Heart left ventricle (tissue), 16 donors: ENCODE measurements around the gene APCDD1. TPM values are rescaled to one million over a fixed set of nuclear protein-coding genes. Genes with fewer than 3 reads are reported as not detected.
"Not testable (repeated sequence)": the region's sequence is repeated elsewhere in the genome, so short reads cannot be mapped to it uniquely, and the experiment has no call there.

Experiments used
- ATAC-seq, 4 donors: fragments of 200-7000 bp; cut with Tn5 transposase; one replicate each; pipeline ENCODE4 v1.9.1; 2020 to 2022; ENCODE audit warnings: moderate library complexity in 4 of 4, mild to moderate bottlenecking in 3 of 4, moderate number of reproducible peaks in 1 of 4
- DNase-seq, 5 donors: peaks; one replicate each; pipeline ENCODE4 v3.0.0-alpha.2; 2020
- H3K27ac ChIP-seq, 12 donors: fragments of 200-600 bp; sonication (generic) in 4 of 12; one replicate each; pipeline versions ENCODE4 v1.5.0 to v1.8.0; 2016 to 2022; ENCODE audit warnings: mild to moderate bottlenecking in 2 of 12
- H3K27me3 ChIP-seq, 9 donors: fragments of 200-600 bp; sonication (generic) in 2 of 9; one replicate each; pipeline versions ENCODE4 v1.5.1 to v1.8.0; 2016 to 2022; ENCODE audit warnings: mild to moderate bottlenecking in 3 of 9
- H3K36me3 ChIP-seq, 9 donors: fragments of 200-600 bp; sonication (generic) in 2 of 9; one replicate each; pipeline versions ENCODE4 v1.5.0 to v1.8.0; 2018 to 2022; ENCODE audit warnings: mild to moderate bottlenecking in 2 of 9
- H3K4me1 ChIP-seq, 12 donors: fragments of 200-600 bp; sonication (generic) in 4 of 12; one replicate each; pipeline versions ENCODE4 v1.5.0 to v1.8.0; 2016 to 2022; ENCODE audit warnings: mild to moderate bottlenecking in 3 of 12
- H3K4me3 ChIP-seq, 12 donors: fragments of 200-600 bp; sonication (generic) in 4 of 12; one replicate each; pipeline versions ENCODE4 v1.5.0 to v1.8.0; 2017 to 2022; ENCODE audit warnings: mild to moderate bottlenecking in 9 of 12, moderate library complexity in 4 of 12
- H3K9me3 ChIP-seq, 12 donors: fragments of 200-600 bp; sonication (generic) in 4 of 12; one replicate each; pipeline versions ENCODE4 v1.5.0 to v1.8.0; 2016 to 2022; ENCODE audit warnings: mild to moderate bottlenecking in 1 of 12
- POLR2A ChIP-seq, 2 donors: fragments of 450-650 bp; IDR thresholded peaks; one replicate each; pipeline ENCODE4 v1.6.1; 2017; ENCODE audit warnings: antibody characterized with exemption in 2 of 2, mild to moderate bottlenecking in 2 of 2, moderate library complexity in 2 of 2
- WGBS, 4 donors: extraction: QIAGEN DNeasy Blood & Tissue Kit in 2 of 4; methylation state at CpG; one replicate each; pipeline versions ENCODE4 v1.1.5 to v1.1.7; 2013 to 2018; 5-methylcytosine and 5-hydroxymethylcytosine counted together
- intact Hi-C, 10 donors: fragments of 100-400 bp; cut with DNase I; formaldehyde crosslinking; loops; one replicate each; pipeline versions ENCODE4 v1.11.1 to v1.14.2; 2022
- polyA plus RNA-seq, 2 donors: library from polyadenylated mRNA; stranded (reverse); fragments of 200-250 nt; gene quantifications; one replicate each; pipeline ENCODE4 v1.2.3, GENCODE V29; 2013
- total RNA-seq, 9 donors: library from RNA; depleted of rRNA in 2 of 9; stranded (reverse); fragments of >200 nt in 2 of 9; fragmentation: NEBNext Ultra II Directional in 3 of 9; extraction: Animal tissue kit (Norgen Biotek cat#: 25700) in 3 of 9; gene quantifications; one replicate each; pipeline versions ENCODE4 v1.1.0 to v1.2.4, GENCODE V29; 2016 to 2023
- TF ChIP-seq, protein P1 (sequence below), 12 donors: fragments of 200-600 bp; sonication (generic) in 4 of 12; IDR thresholded peaks; one replicate each; pipeline versions ENCODE4 v1.5.0 to v1.8.0; 2018 to 2022; ENCODE audit warnings: antibody characterized with exemption in 12 of 12, mild to moderate bottlenecking in 5 of 12
- donor health status: ischemic (EF 13 %, LVEDD 7.1; RV severe dilation, severe dysfunction).
- donor health status: healthy with polysubstance abuse.
- donor health status: DM: no; HTN: yes; CAD: no.
- donor health status: DM: no; HTN: no; CAD: no.
- donor health status: ischemic (EF 25% LVEDD 6.9; RV normal size, moderate dysfunction).
- donor health status: ischemic (EF 25% LVEDD 5.7; RV mildly dilated, moderate dysfunction).
- donor health status: healthy.
- donor health status: DM: yes; HTN: yes; CAD: no.
- donor health status: ischemic (EF 35%, LVEDD 5.7; RV mildly dilated, moderate dysfunction).
- donor health status: nonischemic (EF 11% LVEDD 7.7; RV severe dilation, severe dysfunction).
- donor health status: DM: yes; HTN: yes; CAD: no.
- donor health status: PGD.
- donor health status: ischemic (EF 29% LVEDD 5.4; RV normal size, mild dysfunction).
- donor health status: nonischemic (EF 23%, LVEDD 6.1; RV moderate dilation, normal function).

APCDD1 gene
- total and polyA plus RNA-seq, 11 donors, result 7.5 to 65.4 (median 15.7) TPM

DNA sequence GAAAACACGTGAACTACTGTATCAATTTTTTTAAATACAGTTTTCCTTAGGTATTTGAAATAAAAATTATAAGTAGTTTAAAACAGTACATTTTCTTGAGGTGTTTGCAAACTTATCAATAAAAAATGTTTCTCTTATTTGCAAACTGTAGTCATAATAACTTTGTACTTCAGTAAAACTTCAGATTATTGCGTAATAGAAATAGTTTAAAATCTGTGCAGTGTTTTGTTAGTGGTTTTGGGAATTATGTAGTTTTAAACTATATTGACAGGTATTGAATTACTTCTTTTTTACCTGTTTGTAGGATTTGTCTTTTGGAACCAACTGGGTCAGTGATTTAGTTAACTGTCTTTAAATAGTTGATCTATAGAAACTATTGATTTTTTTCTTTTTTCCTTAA, 78.7 kb downstream of the APCDD1 start:
- no peak overlapping the region for H3K27ac ChIP-seq
- H3K4me3 ChIP-seq, result no peak overlapping the region
- intact Hi-C loops, result no loop called here
- H3K4me1 ChIP-seq, result peaks cover 0 to 44% (median 19%) of the 10 kb centered on the region in 12 donors
- peaks cover 0 to 49% (median 22%) of the 10 kb centered on the region in 9 donors for H3K36me3 ChIP-seq
- no peaks in the 10 kb centered on the region for H3K9me3 ChIP-seq
- TF ChIP-seq, protein P1, sequence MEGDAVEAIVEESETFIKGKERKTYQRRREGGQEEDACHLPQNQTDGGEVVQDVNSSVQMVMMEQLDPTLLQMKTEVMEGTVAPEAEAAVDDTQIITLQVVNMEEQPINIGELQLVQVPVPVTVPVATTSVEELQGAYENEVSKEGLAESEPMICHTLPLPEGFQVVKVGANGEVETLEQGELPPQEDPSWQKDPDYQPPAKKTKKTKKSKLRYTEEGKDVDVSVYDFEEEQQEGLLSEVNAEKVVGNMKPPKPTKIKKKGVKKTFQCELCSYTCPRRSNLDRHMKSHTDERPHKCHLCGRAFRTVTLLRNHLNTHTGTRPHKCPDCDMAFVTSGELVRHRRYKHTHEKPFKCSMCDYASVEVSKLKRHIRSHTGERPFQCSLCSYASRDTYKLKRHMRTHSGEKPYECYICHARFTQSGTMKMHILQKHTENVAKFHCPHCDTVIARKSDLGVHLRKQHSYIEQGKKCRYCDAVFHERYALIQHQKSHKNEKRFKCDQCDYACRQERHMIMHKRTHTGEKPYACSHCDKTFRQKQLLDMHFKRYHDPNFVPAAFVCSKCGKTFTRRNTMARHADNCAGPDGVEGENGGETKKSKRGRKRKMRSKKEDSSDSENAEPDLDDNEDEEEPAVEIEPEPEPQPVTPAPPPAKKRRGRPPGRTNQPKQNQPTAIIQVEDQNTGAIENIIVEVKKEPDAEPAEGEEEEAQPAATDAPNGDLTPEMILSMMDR (IDR thresholded peaks at IDR 0.05), result no peak
- no peak for TF ChIP-seq POLR2A (IDR thresholded peaks at IDR 0.05)
- H3K27me3 ChIP-seq, result no peaks in the 10 kb centered on the region
- ATAC-seq (no peak), DNase-seq (no peak)
- WGBS, 4 donors, result 95 to 99% (median 97%) methylated on average over 2 of the region's 2 CpGs

DNA sequence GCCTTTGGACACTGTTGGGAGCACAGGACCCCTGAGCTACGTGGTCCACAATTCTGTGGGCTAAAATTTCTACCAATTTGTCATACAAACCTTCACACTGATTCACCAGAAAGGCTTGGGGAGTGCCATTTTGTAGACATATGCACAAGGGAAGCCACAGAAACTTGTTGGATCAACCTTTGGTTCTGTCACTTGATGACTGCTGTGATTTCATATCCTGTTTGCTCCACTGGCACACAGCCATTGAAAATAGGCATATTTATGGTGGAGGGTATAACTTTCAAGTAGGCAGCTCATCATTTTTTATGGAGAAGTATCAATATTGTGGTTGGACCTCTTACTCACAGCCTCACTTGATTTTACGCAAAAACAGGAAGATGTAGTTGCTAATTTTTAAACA, 81.8 kb downstream of the APCDD1 start:
- Histone ChIP-seq H3K27ac (peak overlapping the region in 1 of 12 donors; percentile 40), H3K4me1 (peaks cover 0 to 14% (median 3%) of the 10 kb centered on the region in 12 donors), H3K27me3 (no peaks in the 10 kb centered on the region), H3K9me3 (no peaks in the 10 kb centered on the region), H3K36me3 (peaks cover 0 to 76% (median 47%) of the 10 kb centered on the region in 9 donors), H3K4me3 (no peak overlapping the region)
- intact Hi-C loops, result no loop called here
- no peak for DNase-seq
- no peak for ATAC-seq
- no peak for TF ChIP-seq POLR2A (IDR thresholded peaks at IDR 0.05)
- TF ChIP-seq, protein P1 (IDR thresholded peaks at IDR 0.05), result no peak
- 89 to 100% (median 95%) methylated on average over 2 of the region's 2 CpGs for WGBS, 4 donors

DNA sequence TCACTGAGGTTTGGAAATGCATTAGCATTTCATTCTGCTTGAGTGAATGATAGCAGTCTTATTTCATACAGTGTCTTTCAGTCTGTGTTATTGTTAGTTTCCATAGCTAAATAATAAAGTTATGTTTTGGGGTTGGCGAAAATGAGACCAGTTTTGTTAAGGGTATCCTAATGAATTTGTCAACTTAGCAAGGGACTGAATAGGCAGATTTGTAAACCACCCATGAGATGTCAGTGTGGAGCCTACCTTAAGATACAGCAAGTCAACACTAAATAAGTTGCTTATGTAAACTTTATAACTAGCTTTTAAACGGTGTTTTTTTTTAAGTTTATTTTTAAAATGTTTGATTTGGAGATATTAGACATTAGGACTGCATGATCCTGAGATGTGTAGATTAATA, 83.3 kb downstream of the APCDD1 start:
- peaks cover 0 to 80% (median 62%) of the 10 kb centered on the region in 9 donors for H3K36me3 ChIP-seq
- peaks cover 0 to 9% (median 0%) of the 10 kb centered on the region in 12 donors for H3K4me1 ChIP-seq
- DNase-seq, result no peak
- no peak for ATAC-seq
- H3K4me3 ChIP-seq, result no peak overlapping the region
- 75 to 82% (median 78%) methylated on average over 2 of the region's 2 CpGs for WGBS, 4 donors
- TF ChIP-seq, protein P1 (IDR thresholded peaks at IDR 0.05), result no peak
- TF ChIP-seq POLR2A (IDR thresholded peaks at IDR 0.05), result no peak
- no peaks in the 10 kb centered on the region for H3K9me3 ChIP-seq
- H3K27ac ChIP-seq, result no peak overlapping the region
- intact Hi-C loops, result no loop called here
- H3K27me3 ChIP-seq, result no peaks in the 10 kb centered on the region

DNA sequence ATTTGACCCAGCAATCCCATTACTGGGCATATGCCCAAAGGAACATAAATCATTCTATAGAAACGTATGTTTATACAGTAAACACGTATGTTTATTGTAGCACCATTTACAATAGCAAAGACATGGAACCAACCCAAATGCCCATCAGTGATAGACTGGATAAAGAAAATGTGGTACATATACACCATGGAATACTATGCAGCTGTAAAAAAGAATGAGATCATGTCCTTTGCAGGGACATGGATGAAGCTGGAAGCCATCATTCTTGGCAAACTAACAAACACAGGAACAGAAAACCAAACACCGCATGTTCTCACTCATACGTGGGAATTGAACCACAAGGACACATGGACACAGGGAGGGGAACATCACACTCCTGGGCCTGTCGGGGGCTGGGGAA, 84.7 kb downstream of the APCDD1 start:
- intact Hi-C loops, H3K27ac ChIP-seq, H3K27me3 ChIP-seq, H3K9me3 ChIP-seq, ATAC-seq, DNase-seq, H3K4me3 ChIP-seq: not testable (repeated sequence)
- 96 to 97% (median 97%) methylated on average over 5 of the region's 5 CpGs for WGBS, 4 donors
- Histone ChIP-seq H3K36me3 (peaks cover 0 to 85% (median 67%) of the 10 kb centered on the region in 9 donors), H3K4me1 (peaks cover 0 to 21% (median 0%) of the 10 kb centered on the region in 12 donors)

Other genes starting within 250 kb of the APCDD1 start
- gene NAPG, start 71.4 kb downstream of the APCDD1 start, total RNA-seq, result 10 to 100 TPM; 26.7 to 46.3 (median 35.1) TPM
- 10 to 100 TPM; 12.7 to 28.5 TPM for gene NAPG, start 71.4 kb downstream of the APCDD1 start, polyA plus RNA-seq